GM03348 (cell line): Measurements from ENCODE around the gene MID1IP1.
A peak's percentile ranks its signal among the peaks of the same experiment; 100 is the strongest.

Experiments
- DNase-seq: peaks from one replicate; pipeline ENCODE4 v3.0.0; 2012; ENCODE audit warnings: low spot score

MID1IP1 gene

GRCh38 chrX:38800981-38801845, at the start of gene MID1IP1:
TSS of gene MID1IP1 (plus strand) at chrX:38801459. CDS start at chrX:38804947, 3,488 bp downstream.
- DNase-seq, result peak; percentile 95

GRCh38 chrX:38754102-38754790, 47.0 kb upstream of the MID1IP1 start:
- peak; percentile 31 for DNase-seq

DNA sequence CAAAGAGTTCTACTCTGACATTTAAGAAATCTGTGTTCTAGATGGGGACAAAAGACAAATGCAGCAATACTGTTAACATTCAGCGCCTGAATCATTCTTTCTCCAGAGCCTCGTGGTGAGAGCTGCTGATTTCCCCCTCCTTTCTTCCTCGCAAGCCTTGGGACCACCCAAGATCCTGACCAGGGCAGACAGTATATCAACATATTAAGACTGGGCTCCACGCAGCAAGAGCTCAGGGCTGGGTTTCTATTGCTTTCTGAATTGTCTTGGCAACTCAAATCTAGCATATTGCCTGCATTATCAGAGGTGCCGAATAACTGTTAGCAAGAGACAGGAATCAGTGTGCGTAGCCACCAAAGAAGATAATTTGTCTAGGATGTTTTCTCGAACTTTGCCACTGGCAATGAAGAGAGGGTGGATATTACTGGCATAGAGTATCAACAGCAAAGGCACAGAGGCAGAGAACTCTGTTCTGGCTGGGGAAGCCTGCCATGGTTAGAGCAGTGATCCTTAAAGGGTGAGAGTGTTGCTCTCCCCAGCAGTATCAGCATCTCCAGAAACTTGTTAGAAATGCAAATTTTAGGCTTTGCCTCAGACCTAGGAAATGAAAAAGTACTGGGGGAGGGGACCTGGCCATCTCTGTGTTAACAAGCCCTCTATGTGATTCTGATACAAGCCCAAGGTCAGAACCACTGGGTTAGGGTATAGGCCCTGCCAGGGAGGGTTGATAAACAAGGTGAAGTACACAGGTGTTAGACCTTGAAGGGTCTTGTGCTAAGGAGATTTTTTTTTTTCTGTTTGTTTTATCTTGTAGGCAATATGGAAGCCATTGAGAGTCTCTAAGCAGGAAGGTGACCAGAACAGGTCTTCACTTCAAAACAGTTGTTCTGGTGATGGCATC, 46.2 kb upstream of the MID1IP1 start:
- DNase-seq, result no peak

DNA sequence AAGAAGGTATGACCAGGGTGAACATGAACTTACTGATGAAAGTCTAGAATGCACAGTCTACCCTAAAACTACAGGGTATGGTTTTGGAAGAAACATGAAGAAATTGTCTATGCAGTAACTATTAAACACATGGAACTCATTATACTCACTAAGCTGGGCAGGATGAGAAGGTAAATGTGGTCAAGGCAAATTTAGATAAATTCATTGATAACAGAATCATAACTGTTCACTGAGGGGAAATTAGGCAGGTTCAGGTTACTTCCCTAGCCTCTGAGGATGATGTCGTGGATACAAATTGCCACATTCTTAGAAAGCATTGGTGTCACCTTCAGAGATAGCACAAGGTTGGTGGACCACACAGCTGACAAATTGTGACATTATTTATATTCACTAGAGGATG, 40.4 kb upstream of the MID1IP1 start:
- DNase-seq, result no peak

DNA sequence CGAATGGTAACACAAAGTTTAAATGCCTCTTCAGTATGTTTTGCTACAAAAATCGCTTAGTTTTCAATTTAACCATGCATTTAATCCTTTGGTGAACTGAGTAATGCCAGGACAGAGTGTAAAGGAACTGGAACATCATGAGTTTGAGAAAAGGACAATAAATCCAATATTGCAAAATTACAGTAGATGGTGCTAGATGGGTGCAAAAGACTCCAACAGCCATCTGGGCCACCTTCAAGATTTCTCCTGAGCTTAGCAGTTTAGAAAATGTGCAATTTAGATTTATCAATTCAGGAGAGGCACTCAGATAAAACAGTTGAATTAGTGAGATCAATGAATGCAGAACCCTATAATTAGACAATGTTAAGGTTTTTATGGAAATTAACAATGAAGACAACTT, 33.2 kb upstream of the MID1IP1 start:
- DNase-seq, result peak; percentile 35

GRCh38 chrX:38770152-38770551, 31.1 kb upstream of the MID1IP1 start:
- no peak for DNase-seq

DNA sequence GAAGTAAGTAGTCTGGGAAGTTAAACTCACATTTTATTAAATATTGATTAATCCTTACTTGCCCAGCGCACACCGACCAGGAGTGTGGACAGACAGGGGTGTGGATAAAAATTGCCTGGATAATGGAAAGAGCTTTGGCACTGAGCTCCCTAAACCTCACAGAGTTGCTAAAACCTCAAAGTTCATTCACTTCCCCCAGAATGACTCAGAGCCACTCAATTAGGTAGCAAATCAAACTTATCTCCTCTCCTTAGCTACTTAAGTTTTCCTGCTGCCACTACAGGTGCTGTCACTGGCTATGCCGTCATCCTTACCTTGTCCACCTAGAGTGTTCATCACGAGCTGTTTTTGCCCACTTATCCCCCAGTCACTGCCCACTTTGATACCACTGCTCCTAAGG, 27.0 kb upstream of the MID1IP1 start:
- no peak for DNase-seq

- DNase-seq, result peak; percentile 23
Observed at GRCh38 chrX:38796946-38797345, 4.3 kb upstream of the MID1IP1 start.

DNA sequence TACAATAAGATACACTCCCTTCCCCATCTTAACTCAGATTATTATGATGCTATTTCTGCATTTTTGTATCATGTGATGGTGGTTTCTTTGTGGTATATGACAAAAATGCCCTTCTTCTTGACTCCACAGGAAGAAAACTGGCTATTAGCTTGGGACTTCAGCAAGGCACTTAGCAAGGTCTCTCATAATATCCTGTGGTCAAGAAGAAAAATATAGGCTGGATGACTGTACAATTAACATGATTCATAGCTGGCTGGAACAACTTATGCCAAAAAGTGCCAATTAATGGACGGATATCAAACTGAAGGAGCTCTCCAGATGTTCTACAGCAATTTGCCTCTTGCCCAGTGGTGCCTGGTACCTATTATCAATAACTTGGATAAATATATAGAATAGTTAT, 2.3 kb upstream of the MID1IP1 start:
- peak; percentile 11 for DNase-seq

DNA sequence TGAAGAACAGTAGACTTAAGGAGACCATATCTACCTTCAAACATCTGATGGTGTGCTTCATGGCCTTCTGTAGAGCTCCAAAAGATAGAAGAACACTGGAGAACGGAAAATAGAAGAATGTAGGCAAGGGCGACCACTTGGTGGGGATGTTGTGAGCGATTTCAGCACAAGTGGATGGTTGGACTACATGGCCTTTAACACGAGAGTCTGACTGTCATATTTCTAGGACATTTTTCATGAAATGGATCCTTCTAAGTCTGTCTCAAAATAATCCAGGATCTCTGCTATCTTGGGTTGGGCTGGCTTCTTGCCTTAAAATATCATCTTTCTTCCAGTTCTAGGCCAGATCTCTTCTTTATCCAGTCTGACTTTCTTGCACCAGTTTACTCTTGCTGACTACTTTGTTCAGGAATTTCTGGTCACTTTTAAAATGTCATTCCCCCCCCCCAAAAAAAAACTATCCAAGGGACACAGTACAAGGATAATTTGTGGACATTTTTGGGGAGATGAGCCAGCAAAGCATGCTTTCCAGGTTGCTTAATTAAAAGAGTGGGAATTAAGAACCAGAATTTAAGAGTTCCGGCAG, 1.2 kb upstream of the MID1IP1 start:
- no peak for DNase-seq

DNA sequence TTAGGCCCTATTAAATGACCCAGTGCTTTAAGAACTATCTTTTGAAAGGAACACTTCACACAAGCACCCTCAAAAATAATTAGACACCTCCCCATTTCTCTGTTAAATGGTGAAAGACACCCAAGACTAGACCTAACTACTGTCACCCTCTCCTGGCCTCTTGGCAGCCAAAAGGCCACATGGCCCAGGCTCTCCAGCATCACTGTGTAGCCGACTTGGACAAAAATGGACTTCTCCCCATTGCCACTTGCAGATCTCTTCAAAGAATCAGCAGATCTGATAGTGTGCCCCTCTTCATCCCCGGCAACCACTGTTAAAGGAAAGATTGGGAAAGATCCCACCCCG, 2.0 kb downstream of the MID1IP1 start:
- DNase-seq, result no peak

- peak; percentile 81 for DNase-seq
Observed at GRCh38 chrX:38803588-38804431, 2.6 kb downstream of the MID1IP1 start.

- DNase-seq, result no peak
Observed at GRCh38 chrX:38804432-38804681, 3.1 kb downstream of the MID1IP1 start.

DNA sequence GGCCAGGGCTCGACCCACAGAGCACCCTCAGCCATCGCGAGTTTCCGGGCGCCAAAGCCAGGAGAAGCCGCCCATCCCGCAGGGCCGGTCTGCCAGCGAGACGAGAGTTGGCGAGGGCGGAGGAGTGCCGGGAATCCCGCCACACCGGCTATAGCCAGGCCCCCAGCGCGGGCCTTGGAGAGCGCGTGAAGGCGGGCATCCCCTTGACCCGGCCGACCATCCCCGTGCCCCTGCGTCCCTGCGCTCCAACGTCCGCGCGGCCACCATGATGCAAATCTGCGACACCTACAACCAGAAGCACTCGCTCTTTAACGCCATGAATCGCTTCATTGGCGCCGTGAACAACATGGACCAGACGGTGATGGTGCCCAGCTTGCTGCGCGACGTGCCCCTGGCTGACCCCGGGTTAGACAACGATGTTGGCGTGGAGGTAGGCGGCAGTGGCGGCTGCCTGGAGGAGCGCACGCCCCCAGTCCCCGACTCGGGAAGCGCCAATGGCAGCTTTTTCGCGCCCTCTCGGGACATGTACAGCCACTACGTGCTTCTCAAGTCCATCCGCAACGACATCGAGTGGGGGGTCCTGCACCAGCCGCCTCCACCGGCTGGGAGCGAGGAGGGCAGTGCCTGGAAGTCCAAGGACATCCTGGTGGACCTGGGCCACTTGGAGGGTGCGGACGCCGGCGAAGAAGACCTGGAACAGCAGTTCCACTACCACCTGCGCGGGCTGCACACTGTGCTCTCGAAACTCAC, 3.6 kb downstream of the MID1IP1 start:
- DNase-seq, result peak; percentile 49

DNA sequence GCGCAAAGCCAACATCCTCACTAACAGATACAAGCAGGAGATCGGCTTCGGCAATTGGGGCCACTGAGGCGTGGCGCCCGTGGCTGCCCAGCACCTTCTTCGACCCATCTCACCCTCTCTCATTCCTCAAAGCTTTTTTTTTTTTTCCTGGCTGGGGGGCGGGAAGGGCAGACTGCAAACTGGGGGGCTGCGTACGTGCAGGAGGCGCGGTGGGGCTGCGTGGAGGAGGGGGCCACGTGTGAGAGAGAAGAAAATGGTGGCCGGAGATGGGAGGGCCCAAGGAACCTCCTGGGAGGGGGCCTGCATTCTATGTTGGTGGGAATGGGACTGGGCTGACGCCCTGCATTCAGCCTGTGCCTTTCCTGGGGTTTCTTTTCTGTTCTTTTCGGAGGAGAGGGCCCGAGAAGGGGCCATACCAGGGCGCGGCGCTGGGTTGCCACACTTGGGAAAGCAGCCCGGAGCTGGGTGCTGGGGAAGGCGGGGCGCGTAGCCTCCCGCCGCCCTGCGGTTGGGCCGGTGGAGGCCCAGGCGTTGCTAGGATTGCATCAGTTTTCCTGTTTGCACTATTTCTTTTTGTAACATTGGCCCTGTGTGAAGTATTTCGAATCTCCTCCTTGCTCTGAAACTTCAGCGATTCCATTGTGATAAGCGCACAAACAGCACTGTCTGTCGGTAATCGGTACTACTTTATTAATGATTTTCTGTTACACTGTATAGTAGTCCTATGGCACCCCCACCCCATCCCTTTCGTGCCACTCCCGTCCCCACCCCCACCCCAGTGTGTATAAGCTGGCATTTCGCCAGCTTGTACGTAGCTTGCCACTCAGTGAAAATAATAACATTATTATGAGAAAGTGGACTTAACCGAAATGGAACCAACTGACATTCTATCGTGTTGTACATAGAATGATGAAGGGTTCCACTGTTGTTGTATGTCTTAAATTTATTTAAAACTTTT, 4.5 kb downstream of the MID1IP1 start:
- DNase-seq, result peak; percentile 78

- no peak for DNase-seq
Observed at GRCh38 chrX:38806875-38807621, 5.8 kb downstream of the MID1IP1 start.

DNA sequence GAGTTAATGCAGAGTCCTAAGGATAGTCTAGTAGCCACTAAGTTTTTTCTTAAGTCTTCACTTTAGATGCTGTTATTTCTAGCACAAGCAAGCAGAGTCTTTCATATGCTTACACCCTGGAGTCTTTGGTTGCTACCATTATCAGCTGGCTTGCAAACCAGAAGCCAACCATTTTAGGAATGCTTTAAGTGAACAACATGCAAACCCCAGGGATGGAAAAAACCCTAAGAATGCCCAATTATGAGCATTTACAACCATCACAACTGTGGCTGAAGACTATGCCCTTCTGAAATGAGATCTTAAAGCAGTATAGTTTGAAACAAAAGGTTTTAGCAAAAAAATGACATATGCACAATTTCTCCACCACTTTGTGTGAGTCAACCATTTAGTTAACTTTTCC, 6.6 kb downstream of the MID1IP1 start:
- no peak for DNase-seq

GRCh38 chrX:38811515-38812243, 10.4 kb downstream of the MID1IP1 start:
- DNase-seq, result no peak
